GM18861 (cell line): Measurements from ENCODE around the gene PXN.
"Not testable (repeated sequence)": the region's sequence is repeated elsewhere in the genome, so short reads cannot be mapped to it uniquely, and the experiment has no call there.

Source experiments
- ATAC-seq: cut with Tn5 transposase; IDR thresholded peaks from one replicate; pipeline ENCODE4 v1.9.1; 2021; ENCODE audit not compliant: unreplicated experiment

The PXN gene

GRCh38 chr12:120242275-120242799 lies 23.2 kb downstream of the PXN start:
- no peak for ATAC-seq

DNA sequence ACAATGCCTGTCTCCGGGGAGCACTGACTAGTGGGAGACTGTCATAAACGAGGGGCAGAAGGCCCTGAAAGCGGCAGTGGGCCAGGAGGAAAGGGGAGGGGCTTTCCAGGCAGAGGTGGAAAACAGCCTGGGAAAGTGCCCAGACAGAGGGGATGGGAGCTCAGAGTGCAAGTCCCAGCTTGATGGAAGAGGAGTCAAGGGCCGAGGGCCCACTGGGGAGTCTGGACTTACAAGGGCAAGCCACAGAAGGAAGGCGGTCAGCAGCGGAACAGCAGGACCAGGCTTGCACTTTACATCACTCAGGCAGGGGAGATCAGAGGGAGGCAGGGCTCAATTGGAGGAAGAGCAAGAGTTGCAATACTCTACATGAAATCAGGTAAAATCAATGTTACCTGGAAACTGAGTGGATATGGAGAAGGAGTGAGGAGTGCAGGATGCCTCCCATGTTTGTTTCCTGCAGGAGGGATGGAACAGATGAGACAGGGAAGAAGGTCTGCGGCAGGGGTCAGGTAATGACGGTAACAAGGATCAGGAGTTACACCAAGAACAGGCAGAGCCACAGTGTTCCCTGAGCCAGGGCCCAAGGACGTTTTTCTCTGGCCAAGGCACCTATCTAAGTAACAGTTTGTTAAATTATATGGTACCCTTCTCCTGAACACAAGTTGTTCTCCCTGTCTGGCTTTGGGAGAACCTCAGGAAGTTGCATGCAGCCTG lies 23.8 kb downstream of the PXN start:
- ATAC-seq: no peak

DNA sequence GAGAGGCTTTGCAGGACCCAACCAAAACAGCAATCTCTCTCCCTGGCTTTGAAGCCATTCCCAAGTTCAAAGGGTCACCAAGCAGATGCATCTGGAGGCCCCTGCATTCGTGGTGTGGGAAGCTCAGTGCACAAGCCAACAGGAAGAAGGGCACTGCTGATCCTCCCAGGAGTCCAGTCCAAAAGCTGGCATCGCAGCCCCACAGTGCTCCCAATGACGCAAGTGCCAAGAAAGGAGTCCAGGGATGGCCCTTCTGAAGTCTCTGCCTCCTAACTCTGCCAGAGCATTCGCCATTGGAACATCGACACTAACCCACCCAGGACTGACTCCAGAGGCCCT lies 25.1 kb downstream of the PXN start:
- ATAC-seq: no peak

DNA sequence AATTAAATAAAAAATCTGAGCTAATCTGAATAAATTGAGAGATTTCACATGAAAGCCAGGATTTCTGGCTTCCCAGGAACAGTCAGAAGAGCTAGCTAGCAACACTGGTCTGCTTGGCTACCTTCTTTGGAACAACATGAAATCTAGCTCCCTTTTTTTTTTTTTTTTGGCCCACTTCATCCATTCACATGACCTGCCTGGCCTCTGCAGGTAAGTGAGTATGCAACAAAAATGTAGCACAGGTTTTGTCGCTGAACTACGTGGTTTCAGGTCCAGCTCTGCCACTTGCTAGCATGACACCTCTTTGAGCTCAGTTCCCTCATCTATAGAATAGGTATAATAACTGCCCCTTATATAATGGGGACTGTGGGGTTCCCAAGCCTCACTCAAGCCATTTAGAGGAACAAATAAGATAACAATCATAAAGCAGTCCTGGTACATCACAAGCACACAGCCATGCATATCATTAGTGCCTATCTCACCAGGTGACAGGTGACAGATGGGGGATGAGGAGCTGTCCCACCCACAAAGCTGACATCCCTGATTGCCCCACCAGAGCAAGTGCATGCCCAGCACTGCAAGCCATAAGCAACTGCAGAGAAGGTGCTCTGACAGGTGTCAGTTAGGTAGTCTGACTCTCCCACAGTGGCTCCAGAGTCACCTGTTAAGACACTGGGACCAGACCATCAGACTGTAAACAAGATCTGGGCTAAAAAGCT lies 25.6 kb downstream of the PXN start:
- no peak for ATAC-seq

DNA sequence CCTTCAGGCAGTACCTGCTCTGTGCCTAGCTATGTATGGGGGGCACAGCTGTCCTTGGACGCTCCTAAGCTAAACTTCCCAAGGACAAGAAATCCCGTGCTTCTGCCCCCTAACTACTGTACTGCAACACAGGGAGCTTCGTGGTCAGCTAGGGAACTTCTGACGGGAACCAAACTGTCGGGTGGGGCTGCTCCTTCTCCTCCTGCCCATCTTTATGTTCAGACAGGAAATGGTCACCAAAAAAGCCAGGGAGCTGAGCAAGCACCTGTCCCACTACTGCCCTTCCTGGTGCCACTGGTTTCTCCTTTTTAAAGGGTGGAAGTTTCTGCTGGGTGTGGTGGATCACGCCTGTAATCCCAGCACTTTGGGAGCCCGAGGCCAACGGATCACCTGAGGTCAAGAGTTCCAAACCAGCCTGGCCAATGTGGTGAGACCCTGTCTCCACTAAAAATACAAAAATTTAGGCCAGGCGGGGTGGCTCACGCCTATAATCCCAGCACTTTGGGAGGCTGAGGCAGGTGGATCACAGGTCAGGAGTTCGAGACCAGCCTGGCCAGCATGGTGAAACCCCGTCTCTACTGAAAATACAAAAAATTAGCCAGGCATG lies 26.6 kb downstream of the PXN start:
- no peak for ATAC-seq

- ATAC-seq: no peak
These were observed 27.3 kb downstream of the PXN start for GRCh38 chr12:120238217-120238616.

- ATAC-seq: no peak
These were observed 28.0 kb downstream of the PXN start for GRCh38 chr12:120237360-120238171.

- ATAC-seq: not testable (repeated sequence)
These were observed 28.7 kb downstream of the PXN start for GRCh38 chr12:120236809-120237208.

DNA sequence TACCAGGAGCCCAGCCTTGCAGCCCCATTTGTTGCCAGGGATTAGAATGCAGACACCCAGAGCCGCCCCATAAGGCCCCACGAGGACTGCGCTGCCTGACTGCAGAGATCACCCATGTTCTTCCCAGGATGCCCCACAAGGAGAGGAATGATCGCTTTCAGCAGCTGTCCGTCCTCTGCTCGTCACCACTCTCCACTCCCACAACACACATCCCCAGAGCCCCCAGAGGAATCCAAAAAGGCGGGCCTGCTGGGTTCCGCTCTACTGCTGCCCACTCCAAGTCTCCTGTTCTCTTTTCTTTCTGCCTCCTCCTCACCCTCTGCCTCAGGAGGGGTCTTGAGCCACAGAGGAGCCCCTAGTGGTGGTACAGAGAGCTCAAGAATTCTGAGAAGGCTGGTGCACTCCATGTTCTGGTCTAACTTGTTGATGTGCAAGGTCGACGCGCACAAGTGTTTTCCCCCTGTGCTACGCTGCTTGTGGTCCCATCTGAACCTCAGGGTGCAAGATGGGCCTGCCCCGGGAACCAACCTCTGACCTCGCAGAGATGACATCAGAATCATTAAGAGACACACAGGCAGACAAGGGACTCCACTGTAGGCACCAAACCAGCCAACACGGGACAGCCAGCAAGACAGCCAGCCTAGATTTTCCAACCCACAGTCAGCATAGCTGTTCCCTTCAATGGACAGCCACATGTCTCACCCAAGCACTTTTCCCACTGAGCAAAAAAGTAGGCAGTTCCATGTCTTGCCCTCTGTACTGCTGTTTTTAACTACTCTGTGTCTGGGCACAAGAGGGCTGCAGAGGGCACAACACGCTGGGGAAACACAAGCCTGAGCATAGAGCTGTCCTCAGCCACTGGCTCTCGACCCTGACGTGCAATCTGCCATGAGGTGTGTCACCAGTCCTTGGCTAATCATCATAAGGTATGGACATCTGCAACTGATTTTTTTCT lies 29.9 kb downstream of the PXN start:
- ATAC-seq: no peak

GRCh38 chr12:120234643-120235368 lies 30.7 kb downstream of the PXN start:
- ATAC-seq: no peak

DNA sequence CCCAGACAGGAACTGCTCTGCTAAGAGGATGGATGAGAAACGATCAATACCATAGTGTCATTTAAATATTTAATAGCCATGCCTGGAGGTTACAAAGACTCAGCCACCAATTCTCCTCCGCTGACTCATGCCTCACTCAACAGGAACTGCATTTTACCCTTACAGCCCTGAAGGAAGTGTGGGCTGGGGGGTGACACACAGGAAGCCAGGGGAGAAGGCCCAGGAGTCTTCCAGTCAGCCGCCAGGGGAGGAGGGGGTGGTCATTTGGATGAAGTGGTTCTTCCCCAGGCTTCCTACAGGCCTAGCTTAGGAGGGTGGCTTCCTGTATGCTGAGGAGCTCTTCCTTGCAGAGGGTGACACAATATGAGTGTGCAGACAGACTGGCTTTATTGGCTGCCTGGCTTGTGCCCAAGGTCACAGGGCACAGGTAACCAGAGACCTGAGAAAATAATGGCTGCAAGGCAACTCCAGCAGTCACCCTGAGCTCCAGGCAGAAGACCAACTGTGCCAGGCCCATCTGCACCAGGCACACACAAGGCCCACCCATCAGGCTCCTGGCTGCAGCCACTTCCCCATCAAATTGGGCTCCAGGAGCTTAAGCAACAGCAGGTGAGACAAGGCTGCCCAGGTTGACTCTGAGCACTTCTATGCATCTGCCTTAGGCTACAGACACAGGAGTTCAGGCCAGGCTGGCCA lies 34.1 kb downstream of the PXN start:
- no peak for ATAC-seq

GRCh38 chr12:120230974-120231315 lies 34.6 kb downstream of the PXN start:
- no peak for ATAC-seq

DNA sequence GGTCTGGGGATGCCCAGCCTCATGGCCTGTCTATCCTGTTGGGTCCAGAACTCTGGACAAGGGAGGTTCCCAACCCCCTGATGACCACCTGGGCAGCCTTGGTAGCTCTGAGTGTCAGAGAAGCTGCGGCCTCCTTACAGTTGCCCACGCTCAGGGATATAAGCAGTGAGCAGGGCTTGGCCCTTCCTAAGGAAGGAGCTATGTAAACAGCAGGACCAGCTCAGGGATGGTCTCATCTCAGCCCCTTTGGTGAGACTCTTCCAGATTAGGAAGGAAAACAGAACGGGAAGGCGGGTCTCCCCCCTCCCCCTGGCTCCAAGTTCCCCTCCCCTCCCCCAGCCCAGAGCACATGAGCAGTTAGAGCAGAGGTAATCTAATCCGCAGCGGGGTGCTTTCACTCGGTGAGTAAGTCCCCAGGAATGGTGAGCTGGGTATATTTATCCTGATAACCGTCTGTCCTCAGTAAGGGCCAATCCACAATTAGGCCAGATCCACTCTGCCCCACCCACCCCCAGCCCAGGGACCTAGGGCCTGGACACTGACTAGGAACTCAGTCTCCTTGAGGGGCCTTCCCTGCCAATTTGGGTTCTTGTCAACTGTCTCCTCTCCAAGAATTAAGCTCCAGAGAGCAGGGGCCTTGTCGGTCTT lies 35.1 kb downstream of the PXN start:
- no peak for ATAC-seq

DNA sequence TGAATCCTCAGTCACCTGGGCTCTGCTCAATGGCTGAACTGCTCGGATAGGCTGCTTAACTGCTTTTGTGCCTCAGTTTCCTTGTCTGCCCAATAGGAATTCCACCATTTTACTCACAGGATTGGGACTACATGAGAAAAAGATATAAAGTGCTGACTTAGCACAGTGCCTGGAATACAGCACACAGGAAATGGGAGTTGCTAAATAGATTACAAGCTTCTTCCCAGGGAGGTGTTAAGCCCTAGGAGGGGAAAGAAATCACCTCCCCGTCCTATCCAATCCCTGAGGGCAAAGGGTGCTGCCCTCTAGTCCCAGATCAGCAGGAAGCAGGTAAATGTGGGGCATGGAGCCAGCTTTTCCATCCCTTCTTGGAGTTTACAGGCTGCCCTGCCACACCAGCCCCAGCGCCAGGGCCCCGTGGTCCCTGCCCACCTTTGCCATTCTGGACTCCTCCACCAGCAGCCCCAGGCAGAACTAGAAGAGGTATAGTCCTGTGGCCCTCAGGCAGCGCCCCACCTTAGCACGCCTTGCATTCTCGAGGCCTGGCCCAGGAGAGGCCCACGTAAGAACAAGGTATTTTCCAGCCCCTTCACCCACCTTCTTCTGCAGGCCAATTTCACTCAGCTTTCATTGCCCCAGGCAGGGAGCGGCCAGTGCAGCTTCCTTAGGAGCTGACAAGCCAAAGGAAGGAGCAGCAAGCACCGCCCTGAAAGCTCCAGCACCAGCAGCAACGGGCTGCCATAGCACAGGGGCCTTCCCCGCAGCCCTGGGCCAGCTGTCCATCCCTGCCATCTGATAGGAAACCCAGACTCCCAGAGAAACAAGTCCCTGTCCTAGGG lies 35.8 kb downstream of the PXN start:
- ATAC-seq: no peak

GRCh38 chr12:120229071-120229486 lies 36.5 kb downstream of the PXN start:
- no peak for ATAC-seq

DNA sequence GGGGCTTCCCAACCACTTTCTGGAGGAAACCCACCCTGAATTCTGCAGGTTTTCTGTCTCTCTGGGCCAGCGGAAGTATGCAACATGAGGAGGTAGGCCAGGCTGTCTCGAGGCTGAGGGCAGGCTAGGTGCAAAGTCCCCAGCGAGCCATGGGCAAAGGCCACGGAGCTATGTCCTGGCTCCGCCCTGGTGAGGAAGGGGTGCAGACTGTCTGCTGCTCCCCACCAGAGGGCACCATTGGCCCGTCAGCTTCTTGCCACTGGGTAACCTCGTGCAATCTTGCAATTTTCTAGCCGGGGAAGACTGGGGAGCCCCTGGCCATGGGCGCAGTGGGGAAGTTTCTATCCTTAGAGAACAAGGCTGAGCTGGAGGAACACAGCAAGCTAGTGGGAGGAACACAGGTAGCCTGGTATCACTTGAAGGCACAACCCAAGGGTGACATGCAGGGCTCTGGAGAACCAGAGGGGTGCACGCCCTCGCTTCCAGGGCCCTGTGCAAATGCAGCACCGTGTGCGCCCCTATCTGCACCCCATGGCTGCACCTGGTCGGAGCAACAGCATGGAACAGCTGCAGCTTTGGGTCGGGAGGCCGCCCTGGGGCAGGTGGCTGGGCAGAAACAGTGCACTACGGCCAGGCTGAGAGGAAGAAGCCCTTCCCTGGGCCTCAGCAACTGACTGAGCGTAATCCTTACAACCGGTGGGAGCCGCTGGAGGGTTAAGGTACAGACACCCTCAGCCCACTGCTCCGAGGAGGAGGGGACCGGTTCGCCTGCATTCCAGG lies 37.0 kb downstream of the PXN start:
- ATAC-seq: peak; percentile 59

DNA sequence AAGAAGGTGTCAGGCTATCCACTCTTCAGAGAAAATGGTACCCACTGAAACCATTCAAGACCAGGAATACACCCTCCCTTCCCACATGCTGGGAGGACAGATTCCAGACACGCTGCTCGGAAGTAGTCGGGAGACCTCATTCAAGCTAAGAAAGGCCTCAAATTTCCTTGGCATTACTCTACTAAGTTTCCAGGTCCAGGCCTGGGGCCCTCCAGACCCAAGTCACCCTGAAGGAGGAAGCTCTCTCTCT lies 37.6 kb downstream of the PXN start:
- ATAC-seq: no peak
